Esophagus squamous epithelium (tissue), 5 donors: ENCODE data around the gene MNS1. TPM values are rescaled to one million over a fixed set of nuclear protein-coding genes. Genes with fewer than 3 reads are reported as not detected.

Source experiments
- DNase-seq: peaks from one replicate; lab custom pipeline; 2025; lab: John Stamatoyannopoulos, UW
- H3K27ac ChIP-seq, 4 donors: fragments of 200-600 bp; sonication (generic); one replicate each; pipeline ENCODE4 v1.5.1; 2016 to 2019; ENCODE audit warnings: mild to moderate bottlenecking in 1 of 4
- H3K27me3 ChIP-seq, 4 donors: fragments of 200-600 bp; sonication (generic); 1 replicate in 3 of 4; 2 replicates in 1 of 4; pipeline versions ENCODE4 v1.5.1 to v1.6.0; 2017 to 2021; ENCODE audit warnings: antibody characterized with exemption in 1 of 4
- H3K36me3 ChIP-seq, 3 donors: fragments of 200-600 bp; sonication (generic); one replicate each; pipeline ENCODE4 v1.5.1; 2016 to 2019
- H3K4me1 ChIP-seq, 3 donors: fragments of 200-600 bp; sonication (generic); one replicate each; pipeline ENCODE4 v1.5.1; 2017 to 2019
- H3K4me3 ChIP-seq, 4 donors: fragments of 200-600 bp; sonication (generic); 1 replicate in 3 of 4; 2 replicates in 1 of 4; pipeline ENCODE4 v1.5.1; 2016 to 2019; ENCODE audit warnings: mild to moderate bottlenecking in 2 of 4, moderate library complexity in 1 of 4
- H3K9me3 ChIP-seq, 3 donors: fragments of 200-600 bp; sonication (generic); one replicate each; pipeline ENCODE4 v1.5.1; 2016 to 2019
- POLR2A ChIP-seq, 4 donors: fragments of 450-650 bp; IDR thresholded peaks; one replicate each; pipeline ENCODE4 v1.6.1; 2017; ENCODE audit warnings: antibody characterized with exemption in 4 of 4, mild to moderate bottlenecking in 4 of 4, moderate library complexity in 3 of 4
- WGBS, 2 donors: methylation state at CpG; one replicate each; pipeline ENCODE4 v1.1.5; 2018; 5-methylcytosine and 5-hydroxymethylcytosine counted together
- intact Hi-C: fragments of 100-400 bp; cut with DNase I; formaldehyde crosslinking; loops from one replicate; pipeline ENCODE4 v1.15.0; 2022
- total RNA-seq, 4 donors: library from RNA; depleted of rRNA; stranded (reverse); fragments of >200 nt; gene quantifications; one replicate each; pipeline ENCODE4 v1.1.0, GENCODE V29; 2016
- TF ChIP-seq, protein P1 (sequence below), 6 experiments: fragments of 450-650 bp in 4 of 6; fragments of 200-600 bp in 2 of 6; sonication (generic) in 2 of 6; IDR thresholded peaks; one replicate each; pipeline ENCODE4 v1.5.1; 2016 to 2019; ENCODE audit warnings: antibody characterized with exemption in 6 of 6, mild to moderate bottlenecking in 4 of 6, moderate library complexity in 4 of 6
- donor health status: DM: yes; HTN: yes; CAD: no.

Gene MNS1
- total RNA-seq, 4 donors from 2014 or later = 0.57 to 1.1 (median 0.98) TPM

DNA sequence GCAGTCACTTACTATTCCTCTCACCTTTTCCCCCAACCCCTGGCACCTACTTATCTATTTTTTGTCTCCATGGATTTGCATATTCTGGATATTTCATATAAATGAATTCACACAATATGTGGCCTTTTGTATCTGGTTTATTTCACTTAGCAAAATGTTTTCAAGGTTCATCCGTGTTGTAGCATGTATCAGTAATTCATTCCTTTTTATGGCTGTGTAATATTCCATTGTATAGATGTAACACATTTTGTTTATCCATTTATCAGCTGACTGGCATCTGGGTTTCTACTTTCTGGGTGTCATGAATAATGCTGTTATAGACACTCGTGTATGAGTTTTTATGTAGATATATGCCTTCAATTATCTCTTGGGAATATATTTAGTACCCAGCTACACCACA, 5.8 kb downstream of the MNS1 start:
- no peak for TF ChIP-seq POLR2A (IDR thresholded peaks at IDR 0.05)
- TF ChIP-seq, protein P1, sequence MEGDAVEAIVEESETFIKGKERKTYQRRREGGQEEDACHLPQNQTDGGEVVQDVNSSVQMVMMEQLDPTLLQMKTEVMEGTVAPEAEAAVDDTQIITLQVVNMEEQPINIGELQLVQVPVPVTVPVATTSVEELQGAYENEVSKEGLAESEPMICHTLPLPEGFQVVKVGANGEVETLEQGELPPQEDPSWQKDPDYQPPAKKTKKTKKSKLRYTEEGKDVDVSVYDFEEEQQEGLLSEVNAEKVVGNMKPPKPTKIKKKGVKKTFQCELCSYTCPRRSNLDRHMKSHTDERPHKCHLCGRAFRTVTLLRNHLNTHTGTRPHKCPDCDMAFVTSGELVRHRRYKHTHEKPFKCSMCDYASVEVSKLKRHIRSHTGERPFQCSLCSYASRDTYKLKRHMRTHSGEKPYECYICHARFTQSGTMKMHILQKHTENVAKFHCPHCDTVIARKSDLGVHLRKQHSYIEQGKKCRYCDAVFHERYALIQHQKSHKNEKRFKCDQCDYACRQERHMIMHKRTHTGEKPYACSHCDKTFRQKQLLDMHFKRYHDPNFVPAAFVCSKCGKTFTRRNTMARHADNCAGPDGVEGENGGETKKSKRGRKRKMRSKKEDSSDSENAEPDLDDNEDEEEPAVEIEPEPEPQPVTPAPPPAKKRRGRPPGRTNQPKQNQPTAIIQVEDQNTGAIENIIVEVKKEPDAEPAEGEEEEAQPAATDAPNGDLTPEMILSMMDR (IDR thresholded peaks at IDR 0.05) = no peak
- H3K9me3 ChIP-seq = no peaks in the 10 kb centered on the region
- WGBS, 2 donors = 96 to 97% methylated on average over 2 of the region's 2 CpGs
- intact Hi-C loops = no loop called here
- peaks cover 0 to 6% (median 0%) of the 10 kb centered on the region in 3 donors for H3K4me1 ChIP-seq
- no peaks in the 10 kb centered on the region for H3K27me3 ChIP-seq
- no peak for DNase-seq
- H3K4me3 ChIP-seq = no peak overlapping the region
- no peaks in the 10 kb centered on the region for H3K36me3 ChIP-seq
- no peak overlapping the region for H3K27ac ChIP-seq

DNA sequence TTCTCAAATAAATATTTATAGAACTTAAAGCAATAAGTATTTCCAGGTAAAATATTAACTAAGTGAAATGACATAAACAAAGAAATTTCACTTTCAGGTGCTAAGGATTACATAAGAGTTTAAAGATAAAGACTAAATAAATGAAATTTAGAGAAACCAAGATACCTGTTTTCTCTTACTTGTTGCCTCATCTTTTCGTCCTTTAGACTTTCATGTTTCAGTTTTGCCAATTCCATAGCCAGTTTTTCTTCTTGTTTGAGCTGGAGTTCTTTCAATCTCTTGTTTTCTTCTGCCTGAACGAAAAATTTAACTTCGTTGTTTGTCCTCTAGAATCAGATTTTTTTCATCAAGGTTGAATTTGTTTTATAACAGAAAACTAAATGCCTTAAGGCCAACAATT, 8.7 kb downstream of the MNS1 start:
- no peak overlapping the region for H3K27ac ChIP-seq
- H3K4me1 ChIP-seq = no peaks in the 10 kb centered on the region
- TF ChIP-seq POLR2A (IDR thresholded peaks at IDR 0.05) = no peak
- DNase-seq = no peak
- intact Hi-C loops = no loop called here
- WGBS, 2 donors = 86 to 88% methylated on average over 3 of the region's 3 CpGs
- no peaks in the 10 kb centered on the region for H3K36me3 ChIP-seq
- no peak overlapping the region for H3K4me3 ChIP-seq
- no peaks in the 10 kb centered on the region for H3K27me3 ChIP-seq
- no peaks in the 10 kb centered on the region for H3K9me3 ChIP-seq

DNA sequence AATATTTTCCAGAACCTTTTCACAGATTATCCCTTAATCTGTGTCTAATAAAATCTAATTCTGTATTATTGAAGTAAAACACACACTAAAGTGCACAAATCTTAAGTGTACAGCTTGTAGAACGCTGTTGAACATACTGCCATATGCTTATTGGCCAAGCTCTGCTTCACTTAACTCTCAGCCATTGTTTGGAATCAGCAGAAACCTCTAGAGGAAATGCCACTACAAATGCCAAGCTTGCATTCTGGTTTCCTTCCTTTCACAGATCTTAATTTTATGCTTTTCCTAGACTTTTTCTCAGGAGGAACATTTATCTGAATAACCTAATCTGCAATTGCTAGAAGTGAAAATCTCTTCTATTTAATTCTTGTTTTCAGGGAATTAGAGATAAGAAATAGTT, 10.1 kb downstream of the MNS1 start:
- no peak overlapping the region for H3K4me3 ChIP-seq
- intact Hi-C loops = no loop called here
- TF ChIP-seq, protein P1 (IDR thresholded peaks at IDR 0.05) = no peak
- no peak for TF ChIP-seq POLR2A (IDR thresholded peaks at IDR 0.05)
- no peaks in the 10 kb centered on the region for H3K4me1 ChIP-seq
- H3K36me3 ChIP-seq = no peaks in the 10 kb centered on the region
- H3K27ac ChIP-seq = no peak overlapping the region
- no peaks in the 10 kb centered on the region for H3K27me3 ChIP-seq
- 73 to 76% methylated on average over 1 of the region's 1 CpG for WGBS, 2 donors
- DNase-seq = no peak
- no peaks in the 10 kb centered on the region for H3K9me3 ChIP-seq

DNA sequence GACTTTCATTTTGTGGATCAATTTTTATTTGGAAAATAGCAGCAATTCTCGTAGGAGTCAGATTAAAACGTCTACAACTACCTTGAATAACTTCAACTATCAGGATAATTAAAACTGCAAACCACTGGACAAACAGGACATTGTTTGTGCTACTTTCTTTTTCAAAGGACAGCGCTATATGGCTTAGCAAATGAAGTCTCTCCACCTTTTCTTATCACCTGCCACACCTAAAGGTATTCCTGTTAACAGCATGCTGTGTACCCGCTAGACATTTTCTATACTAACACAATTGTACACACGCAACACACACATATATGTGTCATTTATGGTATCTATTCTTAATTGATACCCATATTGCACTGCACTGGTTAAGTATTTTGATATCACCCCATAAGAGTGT, 19.2 kb downstream of the MNS1 start:
- intact Hi-C loops = no loop called here
- Histone ChIP-seq H3K27ac (no peak overlapping the region), H3K36me3 (peaks cover 0 to 5% (median 0%) of the 10 kb centered on the region in 3 donors), H3K4me3 (no peak overlapping the region), H3K4me1 (no peaks in the 10 kb centered on the region), H3K9me3 (no peaks in the 10 kb centered on the region), H3K27me3 (no peaks in the 10 kb centered on the region)
- TF ChIP-seq, protein P1 (IDR thresholded peaks at IDR 0.05) = no peak
- TF ChIP-seq POLR2A (IDR thresholded peaks at IDR 0.05) = no peak
- DNase-seq = no peak
- WGBS, 2 donors = 90% methylated on average over 5 of the region's 5 CpGs

DNA sequence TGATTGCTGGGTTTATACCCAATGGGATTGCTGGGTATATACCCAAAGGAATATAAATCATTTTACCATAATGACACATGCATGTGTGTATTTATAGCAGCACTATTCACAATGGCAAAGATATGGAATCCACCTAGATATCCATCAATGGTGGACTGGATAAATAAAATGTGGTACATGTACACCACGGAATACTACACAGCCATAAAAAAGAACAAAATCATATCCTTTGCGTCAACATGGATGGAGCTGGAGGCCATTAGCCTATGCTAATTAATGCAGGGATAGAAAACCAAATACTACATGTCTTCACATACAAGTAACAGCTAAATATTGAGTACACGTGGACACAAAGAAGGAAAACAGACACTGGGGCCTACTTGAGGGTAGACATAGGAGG, 22.6 kb downstream of the MNS1 start:
- no peak for DNase-seq
- Histone ChIP-seq H3K27me3 (no peaks in the 10 kb centered on the region), H3K9me3 (no peaks in the 10 kb centered on the region), H3K4me1 (no peaks in the 10 kb centered on the region), H3K27ac (no peak overlapping the region), H3K4me3 (no peak overlapping the region), H3K36me3 (peaks cover 0 to 5% (median 0%) of the 10 kb centered on the region in 3 donors)
- 97 to 100% methylated on average over 3 of the region's 3 CpGs for WGBS, 2 donors
- intact Hi-C loops = no loop called here
- no peak for TF ChIP-seq POLR2A (IDR thresholded peaks at IDR 0.05)
- TF ChIP-seq, protein P1 (IDR thresholded peaks at IDR 0.05) = no peak

DNA sequence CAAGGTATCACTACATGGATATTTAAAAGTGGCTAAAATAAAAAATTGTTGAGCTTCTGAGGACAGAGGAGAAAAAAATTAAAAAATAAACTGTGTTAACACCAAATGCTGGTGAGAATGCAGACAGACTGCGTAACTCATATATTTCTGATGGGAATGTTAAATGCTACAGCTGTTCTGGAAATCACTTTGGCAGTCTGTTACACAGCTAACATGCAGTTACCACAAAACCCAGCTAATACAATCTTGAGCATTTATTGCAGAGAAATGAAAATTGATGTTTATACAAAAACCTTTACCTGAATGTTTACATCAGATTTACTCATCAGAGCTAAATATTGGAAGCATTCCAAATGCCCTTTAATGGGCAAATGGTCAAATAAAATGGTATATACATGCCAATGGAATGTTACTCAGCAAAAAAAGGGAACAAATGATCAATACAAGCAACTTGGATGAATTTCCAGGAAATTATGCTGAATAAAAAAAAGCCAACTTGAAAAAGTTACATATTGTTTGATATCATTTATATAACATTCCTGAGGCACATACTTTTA, 24.6 kb downstream of the MNS1 start:
- Histone ChIP-seq H3K27ac (no peak overlapping the region), H3K9me3 (no peaks in the 10 kb centered on the region), H3K4me3 (no peak overlapping the region), H3K4me1 (no peaks in the 10 kb centered on the region), H3K27me3 (no peaks in the 10 kb centered on the region), H3K36me3 (peaks cover 0 to 5% (median 0%) of the 10 kb centered on the region in 3 donors)
- TF ChIP-seq, protein P1 (IDR thresholded peaks at IDR 0.05) = no peak
- no peak for TF ChIP-seq POLR2A (IDR thresholded peaks at IDR 0.05)
- DNase-seq = no peak
- intact Hi-C loops = no loop called here
- 88 to 93% methylated on average over 1 of the region's 1 CpG for WGBS, 2 donors
